ENCODE data around the gene HOXB4. TPM values are rescaled to one million over a fixed set of nuclear protein-coding genes. Genes with fewer than 3 reads are reported as not detected.

HOXB4 gene
- 1 to 10 TPM in 2 of 3 donors, under 1 TPM in 1; 0.94 to 1.6 (median 1.4) TPM for total RNA-seq

- ATAC-seq (peak; percentile 70 to 74), DNase-seq (peak; percentile 49)
- no peaks in the 10 kb centered on the region for H3K9me3 Mint-ChIP-seq
- H3K4me1 Mint-ChIP-seq (ENCODE audit: low read depth), result peaks cover 52% of the 10 kb centered on the region
- H3K27me3 Mint-ChIP-seq (ENCODE audit: low read depth), result peaks cover 49% of the 10 kb centered on the region
- H3K36me3 Mint-ChIP-seq (ENCODE audit: insufficient read depth), result no peaks in the 10 kb centered on the region
- peak within 1 kb of the TSS; percentile 86 for H3K4me3 Mint-ChIP-seq
Observed at GRCh38 chr17:48577946-48578615, at the start of gene HOXB4. TSS of gene HOXB4 (minus strand) at chr17:48578350. CDS start at chr17:48578319, 31 bp downstream.

GRCh38 chr17:48627118-48627597 lies 49.0 kb upstream of the HOXB4 start:
- ATAC-seq (no peak), DNase-seq (no peak)
- Mint-ChIP-seq H3K27me3 (ENCODE audit: low read depth) (peaks cover 86% of the 10 kb centered on the region), H3K4me3 (peak overlapping the region; percentile 87), H3K36me3 (ENCODE audit: insufficient read depth) (no peaks in the 10 kb centered on the region), H3K9me3 (no peaks in the 10 kb centered on the region), H3K4me1 (ENCODE audit: low read depth) (peaks cover 12% of the 10 kb centered on the region)

DNA sequence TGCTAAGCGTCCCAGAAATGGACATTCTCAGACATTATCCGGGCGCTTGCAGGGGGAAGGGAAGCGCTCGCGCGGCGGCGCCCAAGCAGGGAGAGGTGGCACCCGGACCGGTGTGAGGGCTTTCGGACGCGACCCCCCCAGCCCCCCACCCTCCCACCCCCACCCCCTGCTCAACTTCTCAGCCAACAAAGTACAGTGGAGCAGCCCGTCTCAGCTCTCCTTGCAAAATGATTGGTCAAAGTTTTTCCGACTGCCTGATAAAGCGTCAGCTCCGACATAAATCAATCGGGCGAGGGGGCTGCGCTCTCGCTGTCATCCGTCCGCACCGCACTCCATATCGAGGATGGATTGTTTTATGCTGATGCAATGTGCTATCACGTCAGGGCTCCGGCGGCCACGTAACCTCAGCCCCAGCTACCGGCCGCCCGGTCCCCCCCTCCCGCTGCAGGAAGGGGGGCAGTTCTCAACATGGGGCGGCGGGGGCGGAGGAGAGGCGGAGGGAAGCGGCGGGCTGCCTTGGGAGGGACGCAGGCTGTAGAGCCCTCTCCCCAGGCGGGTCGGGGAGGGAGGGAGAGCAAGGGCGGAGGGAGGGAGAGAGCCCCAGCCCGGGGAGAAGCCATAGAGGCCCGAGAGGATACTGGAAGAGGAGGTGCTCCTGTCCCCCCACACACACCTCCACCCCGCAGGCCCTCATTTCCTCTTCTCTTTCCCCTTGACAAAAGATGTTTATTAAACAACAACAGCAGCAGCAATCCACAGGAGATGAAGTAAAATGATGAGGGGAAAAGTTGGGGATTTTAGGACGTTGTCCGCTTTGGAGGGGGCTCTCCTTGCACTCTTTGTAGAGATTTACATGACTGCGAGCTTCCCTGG lies 48.3 kb upstream of the HOXB4 start, which contains the start of gene HOXB9:
Gene HOXB9 (minus strand): TSS at position 114 of the 873 bp plus-strand sequence. CDS start 89 bp downstream, at position 25.
- no peaks in the 10 kb centered on the region for H3K36me3 Mint-ChIP-seq (ENCODE audit: insufficient read depth)
- H3K4me3 Mint-ChIP-seq, result peak within 1 kb of the TSS; percentile 87
- H3K4me1 Mint-ChIP-seq (ENCODE audit: low read depth), result peaks cover 12% of the 10 kb centered on the region
- peaks cover 87% of the 10 kb centered on the region for H3K27me3 Mint-ChIP-seq (ENCODE audit: low read depth)
- DNase-seq (peak; percentile 59), ATAC-seq (peak; percentile 52 to 54)
- no peaks in the 10 kb centered on the region for H3K9me3 Mint-ChIP-seq

GRCh38 chr17:48625495-48626244 lies 47.5 kb upstream of the HOXB4 start:
- Mint-ChIP-seq H3K27me3 (ENCODE audit: low read depth) (peaks cover 87% of the 10 kb centered on the region), H3K9me3 (no peaks in the 10 kb centered on the region), H3K4me1 (ENCODE audit: low read depth) (peaks cover 12% of the 10 kb centered on the region), H3K36me3 (ENCODE audit: insufficient read depth) (no peaks in the 10 kb centered on the region), H3K4me3 (peak overlapping the region; percentile 87)
- DNase-seq (no peak), ATAC-seq (peak; percentile 78 to 80)

DNA sequence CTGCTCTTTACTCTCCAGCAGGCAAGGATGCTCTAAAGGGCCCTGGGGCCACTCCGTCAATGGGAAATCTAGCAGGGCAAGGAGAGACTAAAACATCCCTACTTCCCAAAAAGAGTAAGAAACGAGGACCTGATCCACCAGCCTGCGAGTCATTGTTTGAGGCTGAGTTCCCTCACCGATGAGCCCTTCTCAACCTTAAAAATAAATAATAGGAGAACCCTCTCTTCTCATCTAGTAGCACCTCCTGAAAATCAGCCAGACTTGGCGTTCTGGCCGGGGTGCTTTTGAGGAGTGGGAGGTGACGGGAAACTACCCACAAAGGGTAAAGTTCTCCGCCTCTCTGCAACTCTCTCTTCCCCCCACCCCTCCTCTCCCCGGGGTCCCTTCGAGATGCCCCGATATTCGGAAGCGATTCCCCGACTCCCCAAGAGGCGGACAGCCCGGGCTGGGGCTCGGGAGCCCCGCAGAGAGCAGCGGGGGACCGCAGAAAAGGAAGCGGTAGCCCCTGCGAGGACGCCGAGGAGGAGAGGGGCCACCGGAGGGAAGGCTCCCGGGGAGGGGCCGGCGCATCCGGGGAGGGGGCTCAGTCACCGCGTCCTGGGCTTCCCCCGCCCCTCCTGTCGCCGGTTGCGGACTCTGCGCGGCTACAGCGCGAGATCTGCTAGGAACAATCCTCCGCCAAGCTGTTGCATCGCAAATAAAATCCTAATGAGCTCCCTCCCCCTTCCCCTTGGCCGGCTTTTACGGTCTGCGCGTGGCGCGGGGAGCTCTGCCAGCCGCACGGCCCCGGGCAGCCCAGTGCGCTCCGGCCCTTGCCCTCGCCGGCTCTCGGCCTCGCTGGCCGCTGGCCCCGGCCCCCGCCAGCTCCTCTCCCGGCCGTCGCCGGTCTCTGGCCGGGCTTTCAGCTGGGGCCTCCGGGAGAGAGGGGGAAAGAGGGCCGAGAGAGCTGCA lies 46.7 kb upstream of the HOXB4 start:
- ATAC-seq (peak; percentile 25 to 28), DNase-seq (no peak)
- peak overlapping the region; percentile 87 for H3K4me3 Mint-ChIP-seq
- H3K27me3 Mint-ChIP-seq (ENCODE audit: low read depth), result peaks cover 86% of the 10 kb centered on the region
- H3K36me3 Mint-ChIP-seq (ENCODE audit: insufficient read depth), result no peaks in the 10 kb centered on the region
- H3K9me3 Mint-ChIP-seq, result no peaks in the 10 kb centered on the region
- peaks cover 12% of the 10 kb centered on the region for H3K4me1 Mint-ChIP-seq (ENCODE audit: low read depth)

DNA sequence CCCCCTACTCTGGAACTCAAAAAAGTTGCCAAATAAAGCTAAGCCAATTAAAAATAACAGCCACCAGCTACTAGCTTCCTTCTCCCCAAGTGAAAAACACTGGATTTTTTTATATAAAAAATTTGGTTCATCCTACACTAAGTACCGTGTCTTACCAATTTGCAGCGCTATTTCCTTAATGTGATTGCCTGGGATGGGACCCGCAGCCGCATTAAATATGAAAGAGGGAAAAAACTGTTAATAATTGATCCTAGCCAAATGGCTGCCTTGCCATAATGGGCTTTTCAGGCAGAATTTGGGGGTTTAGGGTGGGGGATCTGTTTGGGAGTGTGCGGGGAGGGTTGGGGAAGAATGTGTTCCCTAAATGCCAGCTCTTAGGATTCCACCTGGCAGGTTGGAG lies 46.0 kb upstream of the HOXB4 start:
- ATAC-seq (no peak), DNase-seq (no peak)
- H3K4me3 Mint-ChIP-seq, result peak overlapping the region; percentile 52
- H3K36me3 Mint-ChIP-seq (ENCODE audit: insufficient read depth), result no peaks in the 10 kb centered on the region
- peaks cover 16% of the 10 kb centered on the region for H3K4me1 Mint-ChIP-seq (ENCODE audit: low read depth)
- peaks cover 86% of the 10 kb centered on the region for H3K27me3 Mint-ChIP-seq (ENCODE audit: low read depth)
- H3K9me3 Mint-ChIP-seq, result no peaks in the 10 kb centered on the region

DNA sequence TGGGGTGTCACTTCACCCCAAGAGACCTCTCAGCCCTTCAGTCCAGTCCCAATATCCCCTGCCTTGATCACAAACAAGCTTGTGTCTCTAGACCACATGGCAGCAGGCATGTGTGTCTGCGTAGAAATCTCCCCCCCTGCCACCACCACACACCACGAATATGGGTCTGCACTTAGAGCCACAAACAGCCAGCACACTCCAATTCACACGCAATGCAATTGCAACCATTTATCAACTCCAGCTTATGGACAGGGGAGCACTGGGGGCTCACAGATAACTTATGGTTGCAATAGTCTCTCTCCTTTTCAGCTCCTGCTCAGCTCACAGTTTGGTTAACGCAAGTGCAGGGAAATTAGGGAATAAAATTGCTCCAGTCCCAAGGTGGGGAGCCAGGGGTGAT lies 45.4 kb upstream of the HOXB4 start:
- Mint-ChIP-seq H3K36me3 (ENCODE audit: insufficient read depth) (no peaks in the 10 kb centered on the region), H3K4me3 (no peak overlapping the region), H3K27me3 (ENCODE audit: low read depth) (peaks cover 86% of the 10 kb centered on the region), H3K4me1 (ENCODE audit: low read depth) (peaks cover 20% of the 10 kb centered on the region), H3K9me3 (no peaks in the 10 kb centered on the region)
- DNase-seq (no peak), ATAC-seq (no peak)

DNA sequence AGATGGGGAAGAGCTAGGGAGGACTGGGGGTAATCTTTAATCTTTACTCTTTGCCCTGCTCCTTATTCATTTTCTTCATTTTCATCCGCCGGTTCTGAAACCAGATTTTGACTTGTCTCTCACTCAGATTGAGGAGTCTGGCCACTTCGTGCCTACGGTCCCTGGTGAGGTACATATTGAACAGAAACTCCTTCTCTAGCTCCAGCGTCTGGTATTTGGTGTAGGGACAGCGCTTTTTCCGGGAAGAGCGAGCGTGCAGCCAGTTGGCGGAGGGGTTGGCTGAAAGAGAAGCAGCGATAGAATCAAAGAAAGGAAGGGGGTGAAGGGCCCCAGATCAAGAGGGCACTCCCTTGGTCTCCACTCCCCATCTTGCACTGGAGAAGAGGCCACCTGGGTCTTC lies 44.7 kb upstream of the HOXB4 start:
- no peak for ATAC-seq
- no peak for DNase-seq
- H3K9me3 Mint-ChIP-seq, result no peaks in the 10 kb centered on the region
- H3K27me3 Mint-ChIP-seq (ENCODE audit: low read depth), result peaks cover 85% of the 10 kb centered on the region
- no peak overlapping the region for H3K4me3 Mint-ChIP-seq
- H3K36me3 Mint-ChIP-seq (ENCODE audit: insufficient read depth), result no peaks in the 10 kb centered on the region
- H3K4me1 Mint-ChIP-seq (ENCODE audit: low read depth), result peaks cover 26% of the 10 kb centered on the region

DNA sequence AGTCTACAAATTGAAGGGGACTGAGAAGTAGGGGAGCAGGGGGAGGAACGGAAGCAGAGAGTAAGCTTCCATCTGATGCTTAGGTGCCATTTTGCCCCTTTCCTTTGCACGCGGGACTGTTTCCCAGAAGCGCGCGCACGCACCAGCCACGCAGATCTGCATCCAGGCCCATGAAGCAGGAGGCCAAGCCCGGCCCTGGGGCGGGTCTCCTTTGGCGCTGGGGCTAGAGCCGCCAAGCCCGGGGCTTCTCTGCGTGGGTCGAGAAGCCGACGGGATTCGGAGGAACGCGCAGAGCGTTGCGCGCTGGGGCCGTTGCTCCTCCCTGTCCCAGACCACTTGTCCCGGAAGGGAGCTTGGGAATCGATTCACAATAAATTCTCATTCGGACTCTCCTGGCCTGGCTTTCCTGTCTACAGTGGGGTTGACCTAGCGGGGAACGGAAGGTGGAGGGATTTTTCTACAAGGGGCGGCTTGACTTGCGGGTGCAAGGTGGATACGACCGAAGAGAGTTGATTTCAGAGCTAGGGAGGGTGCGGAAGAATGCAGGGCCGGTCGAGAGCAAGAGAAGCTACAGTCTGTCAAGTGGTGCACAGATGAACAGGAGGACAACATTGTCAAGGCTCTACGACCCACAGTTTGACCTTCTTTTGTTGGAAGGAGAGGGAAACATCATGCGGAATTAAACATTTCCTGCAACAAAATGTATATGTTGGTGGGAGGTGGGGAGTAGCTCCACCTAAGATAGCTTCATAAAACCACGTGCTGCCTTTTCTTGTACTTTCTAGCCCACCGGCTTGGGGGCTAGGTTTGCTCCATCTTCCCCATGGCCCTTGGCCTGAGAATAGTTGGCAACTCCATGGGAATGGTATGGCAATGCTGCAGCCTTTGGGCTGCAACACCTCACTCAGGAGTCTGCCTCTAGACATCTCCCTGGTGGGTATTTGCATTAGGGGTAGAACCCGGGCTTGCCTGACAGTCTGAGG lies 43.6 kb upstream of the HOXB4 start:
- DNase-seq, result no peak
- ATAC-seq, result no peak

DNA sequence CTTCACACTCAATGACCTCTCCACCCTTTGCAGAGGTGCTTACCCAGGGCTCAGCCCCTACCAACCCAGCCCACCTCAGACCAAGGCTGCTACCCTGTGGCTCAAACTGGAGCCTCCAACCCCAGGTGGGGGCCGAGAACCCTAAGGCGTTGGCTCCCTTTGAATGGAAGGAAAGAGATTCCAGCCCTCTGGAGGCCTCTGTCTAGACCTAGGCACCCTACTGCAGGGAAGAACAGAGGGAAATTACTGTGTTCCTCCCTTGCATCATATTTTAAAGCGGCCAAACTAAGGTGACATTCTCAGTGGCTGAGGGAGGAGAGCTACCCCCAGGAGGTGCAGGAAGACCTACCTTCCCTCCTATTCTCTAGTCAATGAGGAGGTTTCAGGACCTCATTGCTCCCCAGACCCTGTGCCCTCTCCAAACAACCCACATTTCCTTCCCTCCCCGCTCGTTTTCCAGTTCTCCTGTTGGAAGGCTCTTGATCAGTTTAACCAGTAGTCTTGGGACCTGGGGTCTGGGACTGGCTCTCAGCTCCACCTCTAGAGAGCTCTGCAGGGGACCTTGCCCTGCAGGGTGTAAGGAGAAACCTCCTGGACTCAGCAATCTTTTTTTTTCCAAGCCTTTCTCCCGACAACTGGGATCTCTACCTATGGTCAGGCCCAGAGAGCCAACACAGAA lies 42.5 kb upstream of the HOXB4 start:
- no peak for ATAC-seq
- Mint-ChIP-seq H3K4me1 (ENCODE audit: low read depth) (peaks cover 26% of the 10 kb centered on the region), H3K27me3 (ENCODE audit: low read depth) (peaks cover 90% of the 10 kb centered on the region), H3K4me3 (no peak overlapping the region), H3K36me3 (ENCODE audit: insufficient read depth) (no peaks in the 10 kb centered on the region), H3K9me3 (no peaks in the 10 kb centered on the region)
- no peak for DNase-seq

More for the DNA sequence above, 43.6 kb upstream of the HOXB4 start:
- H3K9me3 Mint-ChIP-seq, result no peaks in the 10 kb centered on the region
- peaks cover 85% of the 10 kb centered on the region for H3K27me3 Mint-ChIP-seq (ENCODE audit: low read depth)
- H3K4me1 Mint-ChIP-seq (ENCODE audit: low read depth), result peaks cover 29% of the 10 kb centered on the region
- no peak overlapping the region for H3K4me3 Mint-ChIP-seq
- H3K36me3 Mint-ChIP-seq (ENCODE audit: insufficient read depth), result no peaks in the 10 kb centered on the region

DNA sequence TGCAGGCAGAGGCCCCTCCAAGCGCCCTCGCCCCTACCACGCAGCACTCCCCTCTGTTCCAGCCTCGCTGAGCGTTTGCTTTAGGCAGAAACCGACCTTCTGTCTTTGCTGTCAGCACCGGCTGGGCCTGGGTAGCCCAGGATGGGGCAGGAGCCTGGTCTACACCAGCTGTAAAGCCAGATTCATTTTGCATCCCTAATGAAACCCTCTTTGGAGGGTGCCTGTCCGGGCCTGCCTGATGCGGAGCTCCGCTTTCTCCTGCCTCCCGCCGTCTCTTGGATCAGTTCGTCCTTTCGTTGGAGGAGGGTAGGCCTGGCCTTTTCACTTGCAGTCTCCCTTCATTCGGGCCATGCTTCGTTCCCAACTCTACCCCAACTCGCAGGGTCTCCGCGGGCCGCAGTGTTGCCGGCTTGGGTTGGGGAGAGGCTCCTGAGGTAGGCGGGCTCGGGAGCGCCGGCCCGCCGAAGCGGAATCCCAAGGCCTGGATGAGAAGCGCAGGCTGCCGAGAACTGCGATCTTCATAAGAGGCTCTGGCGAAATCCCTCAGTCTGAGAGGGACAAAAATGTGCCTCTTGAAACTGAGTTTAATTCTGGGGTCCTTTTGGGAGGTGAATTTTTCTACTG lies 41.8 kb upstream of the HOXB4 start:
- ATAC-seq (no peak), DNase-seq (no peak)
- H3K36me3 Mint-ChIP-seq (ENCODE audit: insufficient read depth), result no peaks in the 10 kb centered on the region
- H3K27me3 Mint-ChIP-seq (ENCODE audit: low read depth), result peaks cover 93% of the 10 kb centered on the region
- peaks cover 31% of the 10 kb centered on the region for H3K4me1 Mint-ChIP-seq (ENCODE audit: low read depth)
- H3K9me3 Mint-ChIP-seq, result no peaks in the 10 kb centered on the region
- H3K4me3 Mint-ChIP-seq, result no peak overlapping the region
